ENCODE measurements around the gene KDM3A. TPM values are rescaled to one million over a fixed set of nuclear protein-coding genes. Genes with fewer than 3 reads are reported as not detected.

KDM3A gene
- polyA plus RNA-seq, 1 donor from 2014 or later, result 51.2 TPM

DNA sequence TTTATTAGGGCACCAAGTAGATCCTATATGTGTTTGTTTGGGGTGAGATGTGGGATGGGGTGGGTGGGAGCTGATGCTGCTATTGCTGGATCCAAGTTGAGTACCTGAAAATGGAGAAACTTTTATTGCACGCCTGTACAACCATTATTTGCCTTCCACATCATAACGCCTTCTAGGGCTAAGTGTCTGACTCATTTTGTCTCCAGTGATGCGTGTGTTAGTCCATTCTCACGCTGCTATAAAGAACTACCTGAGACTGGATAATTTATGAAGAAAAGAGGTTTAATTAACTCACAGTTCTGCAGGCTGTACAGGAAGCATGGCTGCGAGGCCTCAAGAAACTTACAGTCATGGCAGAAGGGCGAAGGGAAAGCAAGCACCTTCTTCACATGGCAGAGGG is 58.2 kb downstream of the KDM3A start:
- Histone ChIP-seq H2AFZ (ENCODE audit: low read depth, low read length) (no peak overlapping the region), H3K27ac (ENCODE audit: low read length) (no peak overlapping the region), H3K27me3 (ENCODE audit: insufficient read depth, low read depth, low read length) (no peaks in the 10 kb centered on the region), H3F3A (ENCODE audit: insufficient read depth, low read length, poor library complexity, severe bottlenecking) (no peaks in the 10 kb centered on the region), H3K36me3 (ENCODE audit: insufficient read depth, low read length) (peaks cover 14% of the 10 kb centered on the region), H3K4me3 (ENCODE audit: low read length) (no peak overlapping the region), H3K9ac (ENCODE audit: low read length) (no peak overlapping the region), H3K79me2 (replicated peaks; ENCODE audit: insufficient read depth, low read length) (no peaks in the 10 kb centered on the region), H4K20me1 (ENCODE audit: insufficient read depth) (no peaks in the 10 kb centered on the region), H3K4me2 (ENCODE audit: low read length) (no peak overlapping the region), H3K9me3 (ENCODE audit: low read length) (no peaks in the 10 kb centered on the region), H3K9me2 (ENCODE audit: insufficient read depth, low read length) (no peaks in the 10 kb centered on the region)
- TF ChIP-seq POLR2AphosphoS5 (IDR thresholded peaks at IDR 0.05) (no peak), EZH2 (IDR thresholded peaks at IDR 0.05; ENCODE audit: borderline replicate concordance, insufficient read depth, low read length, poor library complexity, severe bottlenecking) (no peak), MXI1 (conservative IDR thresholded peaks at IDR 0.05; ENCODE audit: poor library complexity, severe bottlenecking) (no peak), TAF1 (IDR thresholded peaks at IDR 0.05; ENCODE audit: low read depth) (no peak), RAD21 (conservative IDR thresholded peaks at IDR 0.05) (no peak)
- TF ChIP-seq, protein P1, sequence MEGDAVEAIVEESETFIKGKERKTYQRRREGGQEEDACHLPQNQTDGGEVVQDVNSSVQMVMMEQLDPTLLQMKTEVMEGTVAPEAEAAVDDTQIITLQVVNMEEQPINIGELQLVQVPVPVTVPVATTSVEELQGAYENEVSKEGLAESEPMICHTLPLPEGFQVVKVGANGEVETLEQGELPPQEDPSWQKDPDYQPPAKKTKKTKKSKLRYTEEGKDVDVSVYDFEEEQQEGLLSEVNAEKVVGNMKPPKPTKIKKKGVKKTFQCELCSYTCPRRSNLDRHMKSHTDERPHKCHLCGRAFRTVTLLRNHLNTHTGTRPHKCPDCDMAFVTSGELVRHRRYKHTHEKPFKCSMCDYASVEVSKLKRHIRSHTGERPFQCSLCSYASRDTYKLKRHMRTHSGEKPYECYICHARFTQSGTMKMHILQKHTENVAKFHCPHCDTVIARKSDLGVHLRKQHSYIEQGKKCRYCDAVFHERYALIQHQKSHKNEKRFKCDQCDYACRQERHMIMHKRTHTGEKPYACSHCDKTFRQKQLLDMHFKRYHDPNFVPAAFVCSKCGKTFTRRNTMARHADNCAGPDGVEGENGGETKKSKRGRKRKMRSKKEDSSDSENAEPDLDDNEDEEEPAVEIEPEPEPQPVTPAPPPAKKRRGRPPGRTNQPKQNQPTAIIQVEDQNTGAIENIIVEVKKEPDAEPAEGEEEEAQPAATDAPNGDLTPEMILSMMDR (IDR thresholded peaks at IDR 0.05; ENCODE audit: poor library complexity, severe bottlenecking), result no peak
- TF ChIP-seq, protein P2, sequence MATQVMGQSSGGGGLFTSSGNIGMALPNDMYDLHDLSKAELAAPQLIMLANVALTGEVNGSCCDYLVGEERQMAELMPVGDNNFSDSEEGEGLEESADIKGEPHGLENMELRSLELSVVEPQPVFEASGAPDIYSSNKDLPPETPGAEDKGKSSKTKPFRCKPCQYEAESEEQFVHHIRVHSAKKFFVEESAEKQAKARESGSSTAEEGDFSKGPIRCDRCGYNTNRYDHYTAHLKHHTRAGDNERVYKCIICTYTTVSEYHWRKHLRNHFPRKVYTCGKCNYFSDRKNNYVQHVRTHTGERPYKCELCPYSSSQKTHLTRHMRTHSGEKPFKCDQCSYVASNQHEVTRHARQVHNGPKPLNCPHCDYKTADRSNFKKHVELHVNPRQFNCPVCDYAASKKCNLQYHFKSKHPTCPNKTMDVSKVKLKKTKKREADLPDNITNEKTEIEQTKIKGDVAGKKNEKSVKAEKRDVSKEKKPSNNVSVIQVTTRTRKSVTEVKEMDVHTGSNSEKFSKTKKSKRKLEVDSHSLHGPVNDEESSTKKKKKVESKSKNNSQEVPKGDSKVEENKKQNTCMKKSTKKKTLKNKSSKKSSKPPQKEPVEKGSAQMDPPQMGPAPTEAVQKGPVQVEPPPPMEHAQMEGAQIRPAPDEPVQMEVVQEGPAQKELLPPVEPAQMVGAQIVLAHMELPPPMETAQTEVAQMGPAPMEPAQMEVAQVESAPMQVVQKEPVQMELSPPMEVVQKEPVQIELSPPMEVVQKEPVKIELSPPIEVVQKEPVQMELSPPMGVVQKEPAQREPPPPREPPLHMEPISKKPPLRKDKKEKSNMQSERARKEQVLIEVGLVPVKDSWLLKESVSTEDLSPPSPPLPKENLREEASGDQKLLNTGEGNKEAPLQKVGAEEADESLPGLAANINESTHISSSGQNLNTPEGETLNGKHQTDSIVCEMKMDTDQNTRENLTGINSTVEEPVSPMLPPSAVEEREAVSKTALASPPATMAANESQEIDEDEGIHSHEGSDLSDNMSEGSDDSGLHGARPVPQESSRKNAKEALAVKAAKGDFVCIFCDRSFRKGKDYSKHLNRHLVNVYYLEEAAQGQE (IDR thresholded peaks at IDR 0.05; ENCODE audit: borderline replicate concordance), result no peak

DNA sequence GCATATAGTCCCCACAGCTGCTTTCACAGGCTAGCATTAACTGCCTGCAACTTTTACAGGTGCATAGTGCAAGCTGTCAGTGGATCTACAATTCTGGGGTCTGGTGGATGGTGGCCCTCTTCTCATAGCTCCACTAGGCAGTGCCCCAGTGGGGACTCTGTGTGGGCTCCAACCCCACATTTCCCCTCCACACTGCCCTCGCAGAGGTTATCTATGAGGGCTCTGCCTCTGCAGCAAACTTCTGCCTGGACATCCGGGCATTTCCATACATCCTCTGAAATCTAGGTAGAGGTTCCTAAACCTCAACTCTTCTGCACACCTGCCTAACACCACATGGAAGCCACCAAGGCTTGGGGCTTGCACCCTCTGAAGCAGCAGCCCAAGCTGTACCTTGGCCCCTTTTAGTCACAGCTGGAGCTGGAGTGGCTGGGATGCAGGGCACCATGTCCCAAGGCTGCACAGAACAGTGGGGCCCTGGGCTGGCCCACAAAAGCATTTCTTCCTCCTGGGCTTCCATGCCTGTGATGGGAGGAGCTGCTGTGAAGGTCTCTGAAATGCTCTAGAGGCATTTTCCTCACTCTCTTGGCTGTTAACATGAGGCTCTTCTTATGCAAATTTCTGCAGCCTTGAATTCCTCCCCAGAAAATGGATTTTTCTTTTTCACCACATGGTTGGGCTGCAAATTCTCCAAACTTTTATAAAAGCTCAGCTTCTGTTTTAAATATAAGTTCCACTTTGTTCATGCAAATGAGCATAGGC is 59.3 kb downstream of the KDM3A start:
- Histone ChIP-seq H3K27ac (ENCODE audit: low read length) (no peak overlapping the region), H3K9me3 (ENCODE audit: low read length) (no peaks in the 10 kb centered on the region), H3K79me2 (replicated peaks; ENCODE audit: insufficient read depth, low read length) (no peaks in the 10 kb centered on the region), H3K4me3 (ENCODE audit: low read length) (no peak overlapping the region), H4K20me1 (ENCODE audit: insufficient read depth) (no peaks in the 10 kb centered on the region), H3K36me3 (ENCODE audit: insufficient read depth, low read length) (peaks cover 14% of the 10 kb centered on the region), H3K9ac (ENCODE audit: low read length) (no peak overlapping the region), H3F3A (ENCODE audit: insufficient read depth, low read length, poor library complexity, severe bottlenecking) (no peaks in the 10 kb centered on the region), H3K9me2 (ENCODE audit: insufficient read depth, low read length) (no peaks in the 10 kb centered on the region), H3K27me3 (ENCODE audit: insufficient read depth, low read depth, low read length) (no peaks in the 10 kb centered on the region), H2AFZ (ENCODE audit: low read depth, low read length) (no peak overlapping the region), H3K4me2 (ENCODE audit: low read length) (no peak overlapping the region)
- TF ChIP-seq RAD21 (conservative IDR thresholded peaks at IDR 0.05) (no peak), SMC3 (conservative IDR thresholded peaks at IDR 0.05; ENCODE audit: poor library complexity) (no peak), MXI1 (conservative IDR thresholded peaks at IDR 0.05; ENCODE audit: poor library complexity, severe bottlenecking) (no peak), POLR2AphosphoS5 (IDR thresholded peaks at IDR 0.05) (no peak)
